Prostate gland (tissue), 2 donors: Measurements from ENCODE around the gene DDX31. TPM values are rescaled to one million over a fixed set of nuclear protein-coding genes. Genes with fewer than 3 reads are reported as not detected.

Experiments used
- DNase-seq: peaks from one replicate; pipeline ENCODE4 v3.0.0-alpha.2; 2019; ENCODE audit warnings: low spot score
- H3K27ac ChIP-seq, 2 donors: fragments of 200-600 bp; sonication (generic); 2 replicates each; pipeline ENCODE4 v1.5.1; 2017 to 2019
- H3K27me3 ChIP-seq: fragments of 200-600 bp; sonication (generic); replicated peaks from 2 replicates; pipeline ENCODE4 v1.5.1; 2019; ENCODE audit not compliant: insufficient read depth
- H3K36me3 ChIP-seq, 2 donors: fragments of 200-600 bp; sonication (generic); 1 replicate in 1 of 2; 2 replicates in 1 of 2; pipeline versions ENCODE4 v1.5.1 to v1.8.1; 2017 to 2019
- H3K4me1 ChIP-seq: fragments of 200-600 bp; sonication (generic); replicated peaks from 2 replicates; pipeline ENCODE4 v1.5.1; 2019
- H3K4me3 ChIP-seq, 2 donors: fragments of 200-600 bp; sonication (generic); 2 replicates each; pipeline ENCODE4 v1.5.1; 2017 to 2019
- H3K9me3 ChIP-seq: fragments of 200-600 bp; sonication (generic); 2 replicates; pipeline ENCODE4 v1.5.1; 2017
- POLR2A ChIP-seq: fragments of 450-650 bp; IDR thresholded peaks from one replicate; pipeline ENCODE4 v1.6.1; 2016; ENCODE audit warnings: antibody characterized with exemption, mild to moderate bottlenecking
- POLR2AphosphoS5 ChIP-seq: sonication (generic); formaldehyde crosslinking; IDR thresholded peaks from one replicate; pipeline ENCODE4 v1.6.1; 2017; ENCODE audit warnings: antibody characterized with exemption
- WGBS: methylation state at CpG from one replicate; pipeline ENCODE4 v1.1.5; 2018; 5-methylcytosine and 5-hydroxymethylcytosine counted together
- intact Hi-C: fragments of 100-400 bp; cut with DNase I; formaldehyde crosslinking; loops from one replicate; pipeline ENCODE4 v1.14.2; 2022
- total RNA-seq, 2 donors: library from RNA; depleted of rRNA; stranded (reverse); fragments of >200 nt; gene quantifications; one replicate each; pipeline ENCODE4 v1.1.0, GENCODE V29; 2016
- TF ChIP-seq, protein P1 (sequence below), 4 experiments: fragments of 200-600 bp in 2 of 4; fragments of 450-650 bp in 2 of 4; sonication (generic) in 2 of 4; IDR thresholded peaks; 1 replicate in 3 of 4; 2 replicates in 1 of 4; pipeline ENCODE4 v1.5.1; 2016 to 2019; ENCODE audit warnings: antibody characterized with exemption in 4 of 4, mild to moderate bottlenecking in 2 of 4, moderate library complexity in 2 of 4

DDX31 gene
- total RNA-seq, 2 donors from 2014 or later, result 19.0 to 22.2 TPM

DNA sequence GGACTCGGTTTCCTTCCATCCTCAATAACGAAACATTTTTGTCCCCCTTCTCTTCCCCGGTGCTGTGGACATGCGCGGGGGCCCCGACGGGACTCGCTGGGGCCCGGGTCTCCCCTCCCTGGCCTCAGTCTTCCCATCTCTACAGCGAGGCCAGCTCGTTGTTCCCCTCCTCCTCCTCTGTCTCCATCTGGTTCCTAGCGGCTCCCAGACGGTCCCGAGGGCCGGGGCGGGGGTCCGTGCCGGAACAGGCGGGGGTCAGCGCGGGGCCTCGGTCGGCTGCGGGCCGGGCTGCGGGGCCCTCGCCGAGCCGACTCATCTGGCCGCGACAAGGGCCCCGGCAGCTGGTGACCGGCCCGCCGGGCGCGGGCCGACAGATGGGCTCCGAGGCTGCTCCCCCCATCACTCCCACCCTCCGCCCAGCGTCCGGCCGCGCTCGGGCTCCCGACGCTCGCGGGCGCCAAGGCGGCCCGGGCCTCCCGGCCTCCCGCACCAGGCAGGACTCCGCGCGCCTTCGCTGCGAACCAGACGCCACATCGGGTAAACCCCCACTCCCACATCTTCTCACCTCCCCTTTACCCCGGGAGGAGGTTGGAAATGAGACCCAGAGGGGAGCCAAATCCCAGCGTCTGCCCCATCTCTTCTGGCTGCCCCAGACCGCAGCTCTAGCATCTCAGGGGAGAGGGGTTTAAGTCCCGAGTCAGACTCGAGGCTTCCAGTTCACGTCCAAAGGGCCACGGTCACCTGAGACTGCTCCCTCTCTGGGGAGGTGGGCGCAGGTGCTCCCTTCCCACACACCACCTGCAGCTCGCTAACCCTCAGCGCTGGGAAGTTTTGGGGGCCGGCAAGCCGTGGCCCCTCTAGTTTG is 79.2 kb downstream of the DDX31 start:
- Histone ChIP-seq H3K4me1 (no peaks in the 10 kb centered on the region), H3K36me3 (no peaks in the 10 kb centered on the region), H3K4me3 (no peak overlapping the region), H3K27me3 (peaks cover 36% of the 10 kb centered on the region), H3K9me3 (no peaks in the 10 kb centered on the region), H3K27ac (no peak overlapping the region)
- intact Hi-C loops, result no loop called here
- 7% methylated on average over 47 of the region's 73 CpGs for WGBS
- no peak for DNase-seq
- TF ChIP-seq POLR2AphosphoS5 (no peak), POLR2A (no peak)
- TF ChIP-seq, protein P1, sequence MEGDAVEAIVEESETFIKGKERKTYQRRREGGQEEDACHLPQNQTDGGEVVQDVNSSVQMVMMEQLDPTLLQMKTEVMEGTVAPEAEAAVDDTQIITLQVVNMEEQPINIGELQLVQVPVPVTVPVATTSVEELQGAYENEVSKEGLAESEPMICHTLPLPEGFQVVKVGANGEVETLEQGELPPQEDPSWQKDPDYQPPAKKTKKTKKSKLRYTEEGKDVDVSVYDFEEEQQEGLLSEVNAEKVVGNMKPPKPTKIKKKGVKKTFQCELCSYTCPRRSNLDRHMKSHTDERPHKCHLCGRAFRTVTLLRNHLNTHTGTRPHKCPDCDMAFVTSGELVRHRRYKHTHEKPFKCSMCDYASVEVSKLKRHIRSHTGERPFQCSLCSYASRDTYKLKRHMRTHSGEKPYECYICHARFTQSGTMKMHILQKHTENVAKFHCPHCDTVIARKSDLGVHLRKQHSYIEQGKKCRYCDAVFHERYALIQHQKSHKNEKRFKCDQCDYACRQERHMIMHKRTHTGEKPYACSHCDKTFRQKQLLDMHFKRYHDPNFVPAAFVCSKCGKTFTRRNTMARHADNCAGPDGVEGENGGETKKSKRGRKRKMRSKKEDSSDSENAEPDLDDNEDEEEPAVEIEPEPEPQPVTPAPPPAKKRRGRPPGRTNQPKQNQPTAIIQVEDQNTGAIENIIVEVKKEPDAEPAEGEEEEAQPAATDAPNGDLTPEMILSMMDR (IDR thresholded peaks at IDR 0.05), result no peak

DNA sequence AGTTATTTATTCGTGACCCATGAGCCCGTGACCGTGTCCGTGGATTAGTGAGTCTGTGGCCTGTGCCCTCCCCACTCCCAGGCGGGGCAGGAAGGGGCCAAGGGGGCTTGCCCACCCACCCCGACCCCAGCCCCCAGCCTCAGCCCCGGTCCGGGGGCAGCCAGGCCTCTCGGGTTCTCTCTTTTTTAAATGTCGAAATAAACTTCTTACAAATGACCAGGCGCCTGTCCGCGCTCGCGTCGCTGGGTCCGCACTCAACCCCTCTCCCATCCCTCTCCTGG is 79.8 kb downstream of the DDX31 start:
- Histone ChIP-seq H3K36me3 (no peaks in the 10 kb centered on the region), H3K4me3 (no peak overlapping the region), H3K27me3 (peaks cover 37% of the 10 kb centered on the region), H3K4me1 (no peaks in the 10 kb centered on the region), H3K9me3 (no peaks in the 10 kb centered on the region), H3K27ac (no peak overlapping the region)
- intact Hi-C loops, result no loop called here
- no peak for TF ChIP-seq POLR2AphosphoS5
- TF ChIP-seq, protein P1 (IDR thresholded peaks at IDR 0.05), result no peak
- TF ChIP-seq POLR2A, result no peak
- DNase-seq, result no peak
- 5% methylated on average over 17 of the region's 17 CpGs for WGBS

DNA sequence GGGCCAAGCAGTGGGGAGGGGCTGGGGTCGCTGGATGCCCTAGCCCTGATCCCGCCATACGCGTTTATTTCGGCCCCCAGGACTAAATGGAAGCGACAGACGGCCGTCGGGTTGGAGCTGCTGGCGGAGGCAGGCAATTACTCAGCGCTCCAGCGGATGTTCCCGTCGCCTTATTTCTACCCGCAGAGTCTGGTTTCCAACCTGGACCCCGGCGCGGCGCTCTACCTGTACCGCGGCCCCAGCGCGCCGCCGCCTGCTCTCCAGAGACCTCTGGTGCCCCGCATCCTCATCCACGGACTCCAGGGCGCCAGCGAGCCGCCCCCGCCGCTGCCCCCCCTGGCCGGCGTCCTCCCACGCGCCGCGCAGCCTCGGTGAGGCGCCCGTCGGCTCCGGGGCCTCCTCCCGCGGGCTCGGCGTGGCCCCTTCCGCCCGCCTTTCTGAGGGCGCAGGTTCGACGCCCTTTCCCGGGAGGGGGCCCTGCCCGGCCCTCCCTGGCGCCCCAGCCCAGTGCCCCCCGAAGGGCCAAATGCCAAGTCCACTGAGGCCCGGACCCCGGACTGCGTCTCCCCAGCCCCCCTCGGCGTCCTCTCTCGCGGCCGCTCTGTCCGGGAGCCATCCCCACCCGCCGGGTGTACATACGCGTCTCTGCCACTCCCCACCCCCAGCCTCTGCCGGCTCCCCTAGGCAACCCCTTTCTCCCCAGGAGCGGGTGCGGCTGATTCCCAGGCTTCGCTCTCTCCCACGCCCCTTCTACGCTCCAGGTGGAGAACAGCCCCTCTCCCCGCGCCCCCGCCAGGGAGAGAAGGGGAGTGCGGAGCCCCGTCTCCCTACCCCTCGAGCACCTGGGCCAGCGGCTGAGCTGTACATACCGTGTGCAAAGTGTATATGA is 80.4 kb downstream of the DDX31 start:
- Histone ChIP-seq H3K27me3 (peaks cover 42% of the 10 kb centered on the region), H3K36me3 (no peaks in the 10 kb centered on the region), H3K4me1 (no peaks in the 10 kb centered on the region), H3K4me3 (no peak overlapping the region), H3K27ac (no peak overlapping the region), H3K9me3 (no peaks in the 10 kb centered on the region)
- intact Hi-C loops, result no loop called here
- DNase-seq, result no peak
- 1% methylated on average over 43 of the region's 83 CpGs for WGBS
- TF ChIP-seq, protein P1 (IDR thresholded peaks at IDR 0.05), result no peak
- TF ChIP-seq POLR2A (no peak), POLR2AphosphoS5 (no peak)

DNA sequence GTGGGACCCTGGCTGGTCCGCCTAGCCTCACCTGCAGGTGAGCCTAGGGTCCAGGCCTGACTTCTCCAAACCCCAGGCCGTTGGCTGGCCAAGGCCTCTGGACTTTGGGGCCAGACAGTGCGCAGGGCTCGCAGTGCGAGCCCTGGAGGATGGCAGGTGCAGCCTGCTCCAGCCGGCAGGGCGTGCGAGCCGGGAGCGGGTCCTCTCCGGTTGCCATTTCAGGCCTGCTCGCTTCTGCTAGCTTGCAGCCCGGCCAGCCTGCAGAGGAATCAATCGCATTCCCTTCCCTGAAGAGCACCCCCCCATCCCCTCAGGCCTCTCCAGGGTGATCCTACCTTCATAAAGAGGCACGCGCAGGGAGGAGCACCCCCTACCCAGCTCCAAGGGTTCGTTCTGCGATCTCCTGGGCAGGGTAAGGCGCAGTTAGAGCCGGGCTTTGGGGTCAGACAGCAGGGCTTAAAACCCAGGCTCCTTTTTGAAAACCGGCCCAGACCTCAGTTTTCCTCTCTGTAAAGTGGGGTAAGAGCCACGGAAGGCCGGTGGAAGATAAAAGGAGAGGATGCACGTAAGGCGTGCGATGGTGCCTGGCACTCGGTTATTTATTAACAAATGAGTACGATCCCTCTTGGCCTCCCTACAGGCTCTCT is 81.2 kb downstream of the DDX31 start:
- intact Hi-C loops, result no loop called here
- 16% methylated on average over 28 of the region's 28 CpGs for WGBS
- DNase-seq, result no peak
- H3K4me1 ChIP-seq, result no peaks in the 10 kb centered on the region
- no peaks in the 10 kb centered on the region for H3K9me3 ChIP-seq
- H3K4me3 ChIP-seq, result no peak overlapping the region
- H3K36me3 ChIP-seq, result no peaks in the 10 kb centered on the region
- no peak overlapping the region for H3K27ac ChIP-seq
- peaks cover 48% of the 10 kb centered on the region for H3K27me3 ChIP-seq
- TF ChIP-seq POLR2A (no peak), POLR2AphosphoS5 (no peak)
- TF ChIP-seq, protein P1 (IDR thresholded peaks at IDR 0.05), result no peak
